ENCODE data around the gene SNRPN.
"Not testable (repeated sequence)": the region's sequence is repeated elsewhere in the genome, so short reads cannot be mapped to it uniquely, and the experiment has no call there.

Gene SNRPN

DNA sequence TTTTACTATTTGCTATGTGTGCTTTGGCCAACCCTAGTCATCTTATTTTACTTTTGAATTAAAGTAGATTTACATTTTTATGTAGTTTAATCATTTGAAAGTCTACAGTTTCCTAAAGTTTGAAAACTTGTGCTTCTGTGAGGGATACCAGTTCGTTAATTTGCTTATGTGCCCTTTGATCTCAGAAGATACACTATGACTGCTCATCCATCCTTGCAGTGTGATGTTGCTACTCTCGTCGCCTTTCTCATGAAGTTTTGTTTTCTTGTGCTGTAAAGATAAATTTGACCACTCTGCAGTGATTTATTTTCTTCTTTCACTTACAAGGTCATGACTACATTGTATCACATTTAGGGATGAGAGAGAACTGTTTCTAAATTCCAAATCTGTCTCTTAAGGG, 16.3 kb downstream of the SNRPN start:
- no peak for DNase-seq (ENCODE audit: low read depth)

DNA sequence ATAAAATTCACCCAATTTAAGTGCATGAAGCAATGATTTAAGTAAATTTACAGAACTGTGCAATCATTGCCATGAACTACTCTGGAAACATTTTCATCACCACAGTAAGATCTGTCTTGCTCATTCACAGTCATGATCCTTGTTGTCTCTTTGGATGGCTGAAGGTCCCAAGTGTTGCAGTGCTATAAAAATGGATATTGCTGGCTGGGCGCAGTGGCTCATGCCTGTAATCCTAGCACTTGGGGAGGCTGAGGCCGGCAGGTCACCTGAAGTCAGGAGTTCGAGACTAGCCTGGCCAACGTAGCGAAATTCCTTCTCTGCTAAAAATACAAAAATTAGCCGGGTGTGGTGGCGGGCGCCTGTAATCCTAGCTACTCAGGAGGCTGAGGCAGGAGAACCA, 17.0 kb downstream of the SNRPN start:
- DNase-seq (ENCODE audit: low read depth): no peak

DNA sequence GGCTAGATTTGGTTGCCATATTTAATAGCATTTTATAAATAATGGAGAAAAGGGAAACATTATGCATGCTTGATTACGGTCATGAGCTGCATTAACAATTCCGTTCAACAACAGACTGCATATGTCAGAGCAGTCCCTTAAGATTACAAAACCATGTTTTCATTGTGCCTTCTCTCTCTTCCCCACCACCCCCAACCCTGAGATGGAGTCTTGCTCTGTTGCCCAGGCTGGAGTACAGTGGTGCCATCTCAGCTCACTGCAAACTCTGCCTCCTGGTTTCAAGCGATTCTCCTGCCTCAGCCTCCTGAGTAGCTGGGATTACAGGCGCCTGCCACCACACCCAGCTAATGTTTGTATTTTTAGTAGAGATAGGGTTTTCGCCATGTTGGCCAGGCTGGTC, 17.9 kb downstream of the SNRPN start:
- DNase-seq (ENCODE audit: low read depth): not testable (repeated sequence)

GRCh38 chr15:24976932-24977331, 22.1 kb downstream of the SNRPN start:
- DNase-seq (ENCODE audit: low read depth): no peak

- no peak for DNase-seq (ENCODE audit: low read depth)
These were observed 22.9 kb downstream of the SNRPN start for GRCh38 chr15:24977686-24978085.

GRCh38 chr15:24985224-24985623, 30.4 kb downstream of the SNRPN start:
- DNase-seq (ENCODE audit: low read depth): no peak

DNA sequence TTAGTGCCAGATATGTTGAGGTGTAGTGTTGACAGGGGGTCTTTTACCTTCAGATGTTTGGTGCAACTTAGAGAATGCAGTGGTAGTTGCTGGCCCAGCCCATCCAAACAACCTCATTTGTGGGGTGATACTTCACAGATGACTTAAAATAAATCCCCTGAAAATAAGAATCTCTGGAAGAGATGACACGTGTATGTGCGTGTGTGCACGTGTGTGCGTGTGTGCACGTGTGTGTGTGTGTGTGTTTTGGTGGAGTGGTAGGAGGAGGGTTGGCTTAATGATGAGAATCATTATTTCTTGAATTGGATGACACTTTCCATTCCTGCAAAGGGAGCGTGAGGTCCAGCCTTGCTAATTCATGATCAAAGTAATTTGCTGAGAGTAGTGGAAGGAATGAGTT, 31.9 kb downstream of the SNRPN start:
- DNase-seq (ENCODE audit: low read depth): no peak

- DNase-seq (ENCODE audit: low read depth): no peak
These were observed 64.6 kb downstream of the SNRPN start for GRCh38 chr15:25019434-25019833.

- no peak for DNase-seq (ENCODE audit: low read depth)
These were observed 67.4 kb downstream of the SNRPN start for GRCh38 chr15:25022233-25022632.
